ENCODE data around the gene VASP.
A peak's percentile ranks its signal among the peaks of the same experiment; 100 is the strongest.
"Not testable (repeated sequence)": the region's sequence is repeated elsewhere in the genome, so short reads cannot be mapped to it uniquely, and the experiment has no call there.

Gene VASP

GRCh38 chr19:45497791-45498190, 9.5 kb upstream of the VASP start:
- no peak for DNase-seq (ENCODE audit: low read depth in 2 of 2)

GRCh38 chr19:45498411-45499195, 8.7 kb upstream of the VASP start, which contains the start of gene PPM1N:
TSS of gene PPM1N (plus strand) at chr19:45498443. CDS start at chr19:45498473, 30 bp downstream.
- DNase-seq (ENCODE audit: low read depth in 2 of 2) = no peak

GRCh38 chr19:45499196-45500180, 7.8 kb upstream of the VASP start:
- peak in 1 of 2 donors; percentile 51 for DNase-seq (ENCODE audit: low read depth in 2 of 2)

GRCh38 chr19:45500918-45501729, 6.2 kb upstream of the VASP start:
- no peak for DNase-seq (ENCODE audit: low read depth in 2 of 2)

- no peak for DNase-seq (ENCODE audit: low read depth in 2 of 2)
Measured at GRCh38 chr19:45501730-45502014, 5.6 kb upstream of the VASP start.

- no peak for DNase-seq (ENCODE audit: low read depth in 2 of 2)
Measured at GRCh38 chr19:45502111-45502510, 5.2 kb upstream of the VASP start.

GRCh38 chr19:45503909-45504308, 3.4 kb upstream of the VASP start:
- DNase-seq (ENCODE audit: low read depth in 2 of 2) = no peak

- no peak for DNase-seq (ENCODE audit: low read depth in 2 of 2)
Measured at GRCh38 chr19:45505151-45505995, 1.9 kb upstream of the VASP start.

- DNase-seq (ENCODE audit: low read depth in 2 of 2) = no peak
Measured at GRCh38 chr19:45505996-45506245, 1.4 kb upstream of the VASP start.

GRCh38 chr19:45506246-45506988, 862 bp upstream of the VASP start:
- DNase-seq (ENCODE audit: low read depth in 2 of 2) = peak; percentile 92 to 99

- DNase-seq (ENCODE audit: low read depth in 2 of 2) = no peak
Measured at GRCh38 chr19:45507872-45508416, 665 bp downstream of the VASP start.

- DNase-seq (ENCODE audit: low read depth in 2 of 2) = no peak
Measured at GRCh38 chr19:45508417-45508860, 1.2 kb downstream of the VASP start.

- no peak for DNase-seq (ENCODE audit: low read depth in 2 of 2)
Measured at GRCh38 chr19:45508861-45509691, 1.8 kb downstream of the VASP start.

GRCh38 chr19:45509692-45510015, 2.4 kb downstream of the VASP start:
- no peak for DNase-seq (ENCODE audit: low read depth in 2 of 2)

GRCh38 chr19:45510352-45510751, 3.1 kb downstream of the VASP start:
- not testable (repeated sequence) for DNase-seq (ENCODE audit: low read depth in 2 of 2)

GRCh38 chr19:45511074-45511473, 3.8 kb downstream of the VASP start:
- no peak for DNase-seq (ENCODE audit: low read depth in 2 of 2)

- DNase-seq (ENCODE audit: low read depth in 2 of 2) = no peak
Measured at GRCh38 chr19:45512881-45513483, 5.7 kb downstream of the VASP start.

GRCh38 chr19:45514376-45515051, 7.2 kb downstream of the VASP start:
- DNase-seq (ENCODE audit: low read depth in 2 of 2) = no peak
